GM12801 (cell line): Measurements from ENCODE around the gene DTX1.

Experiments used
- CTCF ChIP-seq: IDR thresholded peaks from one replicate; pipeline ENCODE4 v1.5.1; 2011; ENCODE audit warnings: control low read depth; ENCODE audit not compliant: insufficient read length; ENCODE audit errors: extremely low read depth

The DTX1 gene

GRCh38 chr12:113055594-113056380 is 743 bp upstream of the DTX1 start:
- TF ChIP-seq CTCF = no peak

- no peak for TF ChIP-seq CTCF
Observed at GRCh38 chr12:113056381-113056630, 224 bp upstream of the DTX1 start.

- TF ChIP-seq CTCF = no peak
Observed at GRCh38 chr12:113057565-113058485, 1.3 kb downstream of the DTX1 start.

GRCh38 chr12:113058553-113058952 is 2.0 kb downstream of the DTX1 start:
- TF ChIP-seq CTCF = no peak

GRCh38 chr12:113059071-113059595 is 2.6 kb downstream of the DTX1 start:
- no peak for TF ChIP-seq CTCF

- no peak for TF ChIP-seq CTCF
Observed at GRCh38 chr12:113060336-113060960, 3.9 kb downstream of the DTX1 start.

GRCh38 chr12:113061061-113061694 is 4.6 kb downstream of the DTX1 start:
- no peak for TF ChIP-seq CTCF
